HCT116 (cell line): ENCODE data around the gene PLP2. TPM values are rescaled to one million over a fixed set of nuclear protein-coding genes. Genes with fewer than 3 reads are reported as not detected.

Source experiments
- ATAC-seq: fragments of 200-7000 bp; cut with Tn5 transposase; 2 replicates; pipeline ENCODE4 v1.9.1; 2020; ENCODE audit warnings: mild to moderate bottlenecking, moderate library complexity
- BruUV-seq: library from RNA; stranded (reverse); fragments of 400-500 nt; replicated peaks from 2 replicates; lab custom pipeline; 2021; lab: Mats Ljungman, UMichigan
- CTCF ChIA-PET: fragments of 300-600 bp; sonication (Branson Sonifier 250); formaldehyde crosslinking; loops from one replicate; lab custom pipeline; 2021; ENCODE audit warnings: antibody characterized with exemption; lab: Charles Lee
- POLR2A ChIA-PET: fragments of 300-600, 350-600 bp; sonication (Branson Sonifier 250); formaldehyde crosslinking; loops from one replicate; lab custom pipeline; 2021; ENCODE audit warnings: antibody characterized with exemption; lab: Charles Lee
- RAD21 ChIA-PET, 2 experiments: fragments of 300-600 bp; sonication (Branson Sonifier 250); formaldehyde crosslinking; loops; one replicate each; lab custom pipeline; 2023; ENCODE audit warnings: low total read pairs in 2 of 2; ENCODE audit not compliant: uncharacterized antibody in 2 of 2, unreplicated experiment in 2 of 2, low non-redundant PET in 1 of 2; lab: Charles Lee
- DNase-seq: peaks from one replicate; pipeline ENCODE4 v3.0.0-alpha.2; 2010; ENCODE audit warnings: low read depth, low spot score
- H2AFZ ChIP-seq: fragments of 200-600 bp; shearing (Covaris generic), sonication (generic); 2 replicates; pipeline ENCODE4 v1.6.1; 2017; ENCODE audit warnings: low read depth, mixed run types, mixed read lengths, antibody characterized with exemption, low read length; ENCODE audit not compliant: poor library complexity, severe bottlenecking
- H3K27ac ChIP-seq: 2 replicates; pipeline ENCODE4 v1.5.1; 2012; ENCODE audit warnings: low read depth, low read length
- H3K27me3 ChIP-seq: fragments of 200-600 bp; sonication (generic); 2 replicates; pipeline ENCODE4 v1.6.1; 2016; ENCODE audit warnings: mixed run types, low read length, mixed read lengths; ENCODE audit not compliant: insufficient read depth
- H3K36me3 ChIP-seq, 2 experiments: fragments of 200-500 bp in 1 of 2; fragments of 200-600 bp in 1 of 2; sonication (Bioruptor generic) in 1 of 2; sonication (generic) in 1 of 2; 2 replicates each; pipeline versions ENCODE4 v1.5.1 to v1.6.1; 2014 to 2016; ENCODE audit warnings: low read length in 2 of 2, inconsistent platforms in 1 of 2, mixed read lengths in 1 of 2, mixed run types in 1 of 2; ENCODE audit not compliant: insufficient read depth in 2 of 2, control insufficient read depth in 1 of 2
- H3K4me1 ChIP-seq, 2 experiments: fragments of 200-600 bp in 1 of 2; sonication (generic) in 1 of 2; 2 replicates each; pipeline versions ENCODE4 v1.5.1 to v1.6.1; 2012 to 2017; ENCODE audit warnings: low read length in 2 of 2, inconsistent platforms in 1 of 2, mild to moderate bottlenecking in 1 of 2, mixed read lengths in 1 of 2, mixed run types in 1 of 2, moderate library complexity in 1 of 2; ENCODE audit not compliant: insufficient read depth in 2 of 2, control insufficient read depth in 1 of 2
- H3K4me2 ChIP-seq: fragments of 200-600 bp; sonication (generic); 2 replicates; pipeline ENCODE4 v1.6.1; 2017; ENCODE audit warnings: mixed run types, low read length, mixed read lengths
- H3K4me3 ChIP-seq, 2 experiments: fragments of 200-600 bp in 1 of 2; sonication (generic) in 1 of 2; replicated peaks in 1 of 2; 2 replicates each; pipeline ENCODE4 v1.5.1; 2011 to 2016; ENCODE audit warnings: low read length in 2 of 2, control low read depth in 1 of 2, low read depth in 1 of 2, mild to moderate bottlenecking in 1 of 2, mixed read lengths in 1 of 2, mixed run types in 1 of 2
- H3K79me2 ChIP-seq: fragments of 200-600 bp; sonication (generic); 2 replicates; pipeline ENCODE4 v1.6.1; 2017; ENCODE audit warnings: mild to moderate bottlenecking, mixed run types, low read length, moderate library complexity, mixed read lengths; ENCODE audit not compliant: insufficient read depth
- H3K9ac ChIP-seq: fragments of 200-600 bp; sonication (generic); 2 replicates; pipeline ENCODE4 v1.6.1; 2016; ENCODE audit warnings: low read length, mixed read lengths
- H3K9me2 ChIP-seq: fragments of 200-600 bp; sonication (generic), shearing (Covaris generic); 2 replicates; pipeline ENCODE4 v1.6.1; 2017; ENCODE audit warnings: mixed run types, mild to moderate bottlenecking, moderate library complexity; ENCODE audit not compliant: insufficient read depth
- H3K9me3 ChIP-seq, 2 experiments: fragments of 200-500 bp in 1 of 2; fragments of 200-600 bp in 1 of 2; sonication (Bioruptor generic) in 1 of 2; sonication (generic) in 1 of 2; 2 replicates each; pipeline ENCODE4 v1.6.1; 2014 to 2017; ENCODE audit warnings: low read length in 2 of 2, mixed read lengths in 2 of 2, inconsistent platforms in 1 of 2, low read depth in 1 of 2, mild to moderate bottlenecking in 1 of 2, mixed run types in 1 of 2, moderate library complexity in 1 of 2; ENCODE audit not compliant: control insufficient read depth in 1 of 2, insufficient read depth in 1 of 2
- H4K20me1 ChIP-seq: fragments of 200-600 bp; sonication (generic), shearing (Covaris generic); 2 replicates; pipeline ENCODE4 v1.6.1; 2017; ENCODE audit warnings: mixed run types, mild to moderate bottlenecking, moderate library complexity; ENCODE audit not compliant: insufficient read depth
- CBX3 ChIP-seq: IDR thresholded peaks from 2 replicates; pipeline ENCODE4 v1.6.1; 2012; ENCODE audit warnings: low read depth
- CEBPB ChIP-seq: IDR thresholded peaks from 2 replicates; pipeline ENCODE4 v1.6.1; 2012; ENCODE audit warnings: low read depth
- CTCF ChIP-seq, 3 experiments: fragments of 200-600 bp in 1 of 3; sonication (generic) in 1 of 3; IDR thresholded peaks in 2 of 3; conservative IDR thresholded peaks in 1 of 3; 2 replicates each; pipeline ENCODE4 v1.5.1; 2012 to 2017; ENCODE audit warnings: low read depth in 2 of 3, low read length in 2 of 3, antibody characterized with exemption in 1 of 3, borderline replicate concordance in 1 of 3, control low read depth in 1 of 3, mild to moderate bottlenecking in 1 of 3, mixed read lengths in 1 of 3, mixed run types in 1 of 3, moderate library complexity in 1 of 3; ENCODE audit not compliant: insufficient read depth in 1 of 3
- ELF1 ChIP-seq: IDR thresholded peaks from 2 replicates; pipeline ENCODE4 v1.6.1; 2012; ENCODE audit warnings: low read depth, borderline replicate concordance
- EZH2 ChIP-seq: fragments of 200-600 bp; sonication (generic); IDR thresholded peaks from 2 replicates; pipeline ENCODE4 v1.6.1; 2017; ENCODE audit warnings: antibody characterized with exemption, mixed run types
- EZH2phosphoT487 ChIP-seq: fragments of 200-600 bp; IDR thresholded peaks from 2 replicates; pipeline ENCODE4 v1.6.1; 2018; ENCODE audit warnings: antibody characterized with exemption, borderline replicate concordance
- FOSL1 ChIP-seq: IDR thresholded peaks from 2 replicates; pipeline ENCODE4 v1.6.1; 2012; ENCODE audit warnings: low read depth
- JUND ChIP-seq: IDR thresholded peaks from 2 replicates; pipeline ENCODE4 v1.6.1; 2012
- POLR2AphosphoS5 ChIP-seq: IDR thresholded peaks from 2 replicates; pipeline ENCODE4 v1.6.1; 2011; ENCODE audit warnings: mild to moderate bottlenecking, low read depth, low read length, moderate library complexity
- RAD21 ChIP-seq: IDR thresholded peaks from 2 replicates; pipeline ENCODE4 v1.6.1; 2012; ENCODE audit warnings: low read depth, mild to moderate bottlenecking
- REST ChIP-seq: IDR thresholded peaks from 2 replicates; pipeline ENCODE4 v1.6.1; 2012; ENCODE audit warnings: low read depth
- SIN3A ChIP-seq: IDR thresholded peaks from 2 replicates; pipeline ENCODE4 v1.6.1; 2012; ENCODE audit warnings: low read depth
- SP1 ChIP-seq: IDR thresholded peaks from 2 replicates; pipeline ENCODE4 v1.6.1; 2012; ENCODE audit warnings: low read depth
- TCF7L2 ChIP-seq: IDR thresholded peaks from 2 replicates; pipeline ENCODE4 v1.7.0; 2011; ENCODE audit warnings: borderline replicate concordance, inconsistent platforms; ENCODE audit not compliant: insufficient read depth, insufficient read length; ENCODE audit errors: extremely low read depth
- YY1 ChIP-seq: IDR thresholded peaks from 2 replicates; pipeline ENCODE4 v1.6.1; 2011; ENCODE audit warnings: low read length, low read depth, moderate library complexity, mild to moderate bottlenecking; ENCODE audit not compliant: insufficient replicate concordance; ENCODE audit errors: extremely low read depth
- ZNF274 ChIP-seq: fragments of 200-500 bp; sonication (Bioruptor generic); IDR thresholded peaks from 2 replicates; pipeline ENCODE4 v1.6.1; 2014; ENCODE audit warnings: mild to moderate bottlenecking, low read depth, low read length, inconsistent platforms
- intact Hi-C: fragments of 100-400 bp; cut with micrococcal nuclease; formaldehyde crosslinking; loops from 2 replicates; pipeline ENCODE4 v1.10.0; 2022
- total RNA-seq: library from RNA; stranded (reverse); gene quantifications from one replicate; pipeline ENCODE4 v1.2.1, GENCODE V29; 2021; ENCODE audit not compliant: unreplicated experiment

The PLP2 gene
- total RNA-seq, 1 experiment from 2014 or later = 207 TPM

DNA sequence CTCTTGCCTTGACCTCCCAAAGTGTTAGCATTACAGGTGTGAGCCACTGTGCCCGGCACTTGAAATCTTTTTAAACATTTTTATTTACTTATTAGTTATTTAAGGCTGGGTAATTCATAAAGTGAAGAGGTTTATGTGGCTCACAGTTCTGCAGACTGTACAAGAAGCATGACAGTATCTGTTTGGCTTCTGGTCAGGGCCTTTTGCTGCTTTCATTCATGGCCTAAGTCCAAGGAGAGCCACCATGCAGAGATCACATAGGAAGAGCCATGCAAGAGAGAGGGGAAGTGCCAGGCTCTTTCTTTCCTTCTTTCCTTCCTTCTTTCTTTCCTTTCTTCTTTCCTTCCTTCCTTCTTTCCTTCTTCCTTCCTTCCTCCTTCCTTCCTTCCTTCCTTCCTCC is 37.9 kb upstream of the PLP2 start:
- no peak for TF ChIP-seq CBX3
- TF ChIP-seq, all 23 proteins: peak for 0
- DNase-seq = no peak
- Histone ChIP-seq H4K20me1 (no peaks in the 10 kb centered on the region), H3K36me3 (no peaks in the 10 kb centered on the region), H3K9me3 (no peaks in the 10 kb centered on the region), H3K27me3 (no peaks in the 10 kb centered on the region), H3K4me1 (no peaks in the 10 kb centered on the region), H3K9me2 (no peaks in the 10 kb centered on the region), H2AFZ (no peak overlapping the region), H3K27ac (no peak overlapping the region), H3K79me2 (no peaks in the 10 kb centered on the region), H3K4me3 (no peak overlapping the region), H3K4me2 (no peak overlapping the region), H3K9ac (no peak overlapping the region)
- intact Hi-C loops = no loop called here
- RAD21 ChIA-PET = no interaction called here
- no TSS peak for BruUV-seq
- no peak for ATAC-seq
- CTCF ChIA-PET = no interaction called here
- POLR2A ChIA-PET = no interaction called here

DNA sequence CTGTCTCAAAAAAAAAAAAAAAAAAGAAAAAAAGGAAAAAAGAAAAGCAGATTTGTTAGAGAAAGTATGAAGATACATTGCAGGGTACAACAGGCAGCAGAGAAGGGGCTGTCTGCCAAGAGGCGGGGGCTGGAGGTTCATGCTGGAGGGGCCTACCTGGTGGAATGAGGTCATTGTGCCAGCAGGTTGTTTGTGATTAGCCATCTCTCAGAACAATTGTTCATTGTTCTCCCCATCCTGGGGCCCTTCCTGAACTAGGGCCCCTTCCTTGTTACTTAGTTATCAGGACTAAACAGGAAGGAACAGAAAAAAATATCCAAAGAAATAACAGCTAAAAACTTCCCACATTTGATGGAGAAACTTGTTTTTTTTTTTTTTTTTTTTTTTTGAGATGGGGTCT is 34.2 kb upstream of the PLP2 start:
- H3K9ac ChIP-seq = no peak overlapping the region
- H3K36me3 ChIP-seq = no peaks in the 10 kb centered on the region
- no peak overlapping the region for H3K4me3 ChIP-seq
- ATAC-seq = no peak
- no peaks in the 10 kb centered on the region; a peak in 1 of 4 replicates for H3K9me3 ChIP-seq
- no peaks in the 10 kb centered on the region for H3K9me2 ChIP-seq
- no peaks in the 10 kb centered on the region for H3K79me2 ChIP-seq
- TF ChIP-seq RAD21 (no peak), EZH2phosphoT487 (no peak), JUND (no peak), SIN3A (no peak), TCF7L2 (no peak), ELF1 (no peak), POLR2AphosphoS5 (no peak), CBX3 (no peak), YY1 (no peak), ZNF274 (no peak), FOSL1 (no peak), EZH2 (no peak), REST (no peak), CEBPB (no peak), CTCF (IDR thresholded peaks at IDR 0.05 in 2 of 3, conservative IDR thresholded peaks at IDR 0.05 in 1 of 3; ENCODE audit: borderline replicate concordance in 1 of 3, insufficient read depth in 1 of 3, low read depth in 2 of 3, low read length in 2 of 3) (no peak), SP1 (no peak)
- no peak overlapping the region for H2AFZ ChIP-seq
- H3K4me1 ChIP-seq = no peaks in the 10 kb centered on the region
- BruUV-seq = no TSS peak
- RAD21 ChIA-PET = no interaction called here
- no peak overlapping the region for H3K4me2 ChIP-seq
- intact Hi-C loops = no loop called here
- no peak overlapping the region for H3K27ac ChIP-seq
- CTCF ChIA-PET = interaction anchor here (1.3 kb wide), 1 partner anchor 19 kb away, joined by 4 read pairs; no protein-coding TSS in a partner anchor
- no peaks in the 10 kb centered on the region for H4K20me1 ChIP-seq
- POLR2A ChIA-PET = no interaction called here
- DNase-seq = no peak
- no peaks in the 10 kb centered on the region for H3K27me3 ChIP-seq
